ENCODE measurements around the gene PNPLA2.

GRCh38 chr11:803770-804598, 14.7 kb upstream of the PNPLA2 start:
- no peak for TF ChIP-seq YY1 (IDR thresholded peaks at IDR 0.05; ENCODE audit: insufficient read depth, insufficient read length)
- no peak for TF ChIP-seq SUZ12 (IDR thresholded peaks at IDR 0.05; ENCODE audit: extremely low read depth, insufficient read depth, insufficient read length)
- TF ChIP-seq ZNF274 (IDR thresholded peaks at IDR 0.05; ENCODE audit: low read depth, low read length) = no peak

All from NT2/D1 (cell line).